IPS-18a (cell line): ENCODE measurements around the gene COP1.
A peak's percentile ranks its signal among the peaks of the same experiment; 100 is the strongest.
"Not testable (repeated sequence)": the region's sequence is repeated elsewhere in the genome, so short reads cannot be mapped to it uniquely, and the experiment has no call there.

Experiments
- H3K27ac ChIP-seq: one replicate; pipeline ENCODE4 v1.5.1; 2013; ENCODE audit warnings: low read length
- H3K27me3 ChIP-seq: one replicate; pipeline ENCODE4 v1.6.1; 2013; ENCODE audit warnings: mild to moderate bottlenecking, low read length; ENCODE audit not compliant: control insufficient read depth, insufficient read depth
- H3K36me3 ChIP-seq: one replicate; pipeline ENCODE4 v1.6.1; 2013; ENCODE audit warnings: low read depth, low read length; ENCODE audit not compliant: control insufficient read depth
- H3K4me1 ChIP-seq: one replicate; pipeline ENCODE4 v1.6.1; 2013; ENCODE audit warnings: low read depth, low read length; ENCODE audit not compliant: control insufficient read depth
- H3K4me3 ChIP-seq: one replicate; pipeline ENCODE4 v1.5.1; 2013; ENCODE audit warnings: low read length
- H3K9ac ChIP-seq: one replicate; pipeline ENCODE4 v1.6.1; 2013; ENCODE audit warnings: mild to moderate bottlenecking, low read length, moderate library complexity
- H3K9me3 ChIP-seq: one replicate; pipeline ENCODE4 v1.6.1; 2013; ENCODE audit warnings: low read depth, low read length; ENCODE audit not compliant: control insufficient read depth

COP1 gene

GRCh38 chr1:176206961-176207902 lies at the start of gene COP1:
Gene COP1, minus strand, starts transcription at chr1:176207286. Its CDS starts 308 bp downstream, at chr1:176206978.
- Histone ChIP-seq H3K36me3 (no peaks in the 10 kb centered on the region), H3K27ac (peak within 1 kb of the TSS; percentile 74), H3K4me3 (peak within 1 kb of the TSS; percentile 83), H3K4me1 (peaks cover 16% of the 10 kb centered on the region), H3K9me3 (no peaks in the 10 kb centered on the region), H3K27me3 (no peaks in the 10 kb centered on the region), H3K9ac (peak within 1 kb of the TSS; percentile 76)

- Histone ChIP-seq H3K9ac (no peak overlapping the region), H3K4me1 (no peaks in the 10 kb centered on the region), H3K27ac (no peak overlapping the region), H3K9me3 (no peaks in the 10 kb centered on the region), H3K4me3 (no peak overlapping the region), H3K36me3 (no peaks in the 10 kb centered on the region), H3K27me3 (no peaks in the 10 kb centered on the region)
Measured at GRCh38 chr1:176252191-176252590, 45.1 kb upstream of the COP1 start.

- H3K27ac ChIP-seq = no peak overlapping the region
- H3K36me3 ChIP-seq = no peaks in the 10 kb centered on the region
- no peaks in the 10 kb centered on the region for H3K4me1 ChIP-seq
- H3K27me3 ChIP-seq = no peaks in the 10 kb centered on the region
- no peaks in the 10 kb centered on the region for H3K9me3 ChIP-seq
- H3K4me3 ChIP-seq = no peak overlapping the region
- no peak overlapping the region for H3K9ac ChIP-seq
Measured at GRCh38 chr1:176244851-176245250, 37.8 kb upstream of the COP1 start.

- Histone ChIP-seq H3K9ac (no peak overlapping the region), H3K36me3 (no peaks in the 10 kb centered on the region), H3K27ac (no peak overlapping the region), H3K9me3 (no peaks in the 10 kb centered on the region), H3K27me3 (no peaks in the 10 kb centered on the region), H3K4me3 (no peak overlapping the region), H3K4me1 (no peaks in the 10 kb centered on the region)
Measured at GRCh38 chr1:176243746-176244145, 36.7 kb upstream of the COP1 start.

GRCh38 chr1:176241385-176242015 lies 34.4 kb upstream of the COP1 start:
- Histone ChIP-seq H3K27ac (no peak overlapping the region), H3K4me1 (no peaks in the 10 kb centered on the region), H3K9ac (no peak overlapping the region), H3K36me3 (no peaks in the 10 kb centered on the region), H3K9me3 (no peaks in the 10 kb centered on the region), H3K27me3 (no peaks in the 10 kb centered on the region), H3K4me3 (no peak overlapping the region)

- not testable (repeated sequence) for H3K27ac ChIP-seq, H3K36me3 ChIP-seq, H3K9me3 ChIP-seq, H3K27me3 ChIP-seq, H3K4me1 ChIP-seq, H3K9ac ChIP-seq, H3K4me3 ChIP-seq
Measured at GRCh38 chr1:176233657-176234056, 26.6 kb upstream of the COP1 start.

- no peaks in the 10 kb centered on the region for H3K9me3 ChIP-seq
- no peaks in the 10 kb centered on the region for H3K36me3 ChIP-seq
- no peaks in the 10 kb centered on the region for H3K27me3 ChIP-seq
- H3K9ac ChIP-seq = no peak overlapping the region
- H3K4me3 ChIP-seq = no peak overlapping the region
- no peak overlapping the region for H3K27ac ChIP-seq
- H3K4me1 ChIP-seq = peaks cover 16% of the 10 kb centered on the region
Measured at GRCh38 chr1:176227579-176227978, 20.5 kb upstream of the COP1 start.

- H3K4me1 ChIP-seq = peaks cover 16% of the 10 kb centered on the region
- no peak overlapping the region for H3K9ac ChIP-seq
- H3K27me3 ChIP-seq = no peaks in the 10 kb centered on the region
- H3K4me3 ChIP-seq = no peak overlapping the region
- no peaks in the 10 kb centered on the region for H3K36me3 ChIP-seq
- no peaks in the 10 kb centered on the region for H3K9me3 ChIP-seq
- no peak overlapping the region for H3K27ac ChIP-seq
Measured at GRCh38 chr1:176225911-176226310, 18.8 kb upstream of the COP1 start.

- no peak overlapping the region for H3K9ac ChIP-seq
- no peaks in the 10 kb centered on the region for H3K27me3 ChIP-seq
- peaks cover 16% of the 10 kb centered on the region for H3K4me1 ChIP-seq
- no peaks in the 10 kb centered on the region for H3K36me3 ChIP-seq
- H3K27ac ChIP-seq = no peak overlapping the region
- no peak overlapping the region for H3K4me3 ChIP-seq
- H3K9me3 ChIP-seq = no peaks in the 10 kb centered on the region
Measured at GRCh38 chr1:176225479-176225875, 18.4 kb upstream of the COP1 start.

- H3K4me1 ChIP-seq = peaks cover 12% of the 10 kb centered on the region
- H3K9ac ChIP-seq = no peak overlapping the region
- no peaks in the 10 kb centered on the region for H3K9me3 ChIP-seq
- H3K36me3 ChIP-seq = no peaks in the 10 kb centered on the region
- H3K27ac ChIP-seq = no peak overlapping the region
- H3K27me3 ChIP-seq = no peaks in the 10 kb centered on the region
- H3K4me3 ChIP-seq = no peak overlapping the region
Measured at GRCh38 chr1:176222196-176222595, 15.1 kb upstream of the COP1 start.

GRCh38 chr1:176220100-176220689 lies 13.1 kb upstream of the COP1 start:
- Histone ChIP-seq H3K4me3 (no peak overlapping the region), H3K4me1 (peaks cover 6% of the 10 kb centered on the region), H3K9me3 (no peaks in the 10 kb centered on the region), H3K27me3 (no peaks in the 10 kb centered on the region), H3K36me3 (no peaks in the 10 kb centered on the region), H3K9ac (no peak overlapping the region), H3K27ac (no peak overlapping the region)
